ENCODE results near the gene TBX20.
"Not testable (repeated sequence)": the region's sequence is repeated elsewhere in the genome, so short reads cannot be mapped to it uniquely, and the experiment has no call there.

The TBX20 gene

DNA sequence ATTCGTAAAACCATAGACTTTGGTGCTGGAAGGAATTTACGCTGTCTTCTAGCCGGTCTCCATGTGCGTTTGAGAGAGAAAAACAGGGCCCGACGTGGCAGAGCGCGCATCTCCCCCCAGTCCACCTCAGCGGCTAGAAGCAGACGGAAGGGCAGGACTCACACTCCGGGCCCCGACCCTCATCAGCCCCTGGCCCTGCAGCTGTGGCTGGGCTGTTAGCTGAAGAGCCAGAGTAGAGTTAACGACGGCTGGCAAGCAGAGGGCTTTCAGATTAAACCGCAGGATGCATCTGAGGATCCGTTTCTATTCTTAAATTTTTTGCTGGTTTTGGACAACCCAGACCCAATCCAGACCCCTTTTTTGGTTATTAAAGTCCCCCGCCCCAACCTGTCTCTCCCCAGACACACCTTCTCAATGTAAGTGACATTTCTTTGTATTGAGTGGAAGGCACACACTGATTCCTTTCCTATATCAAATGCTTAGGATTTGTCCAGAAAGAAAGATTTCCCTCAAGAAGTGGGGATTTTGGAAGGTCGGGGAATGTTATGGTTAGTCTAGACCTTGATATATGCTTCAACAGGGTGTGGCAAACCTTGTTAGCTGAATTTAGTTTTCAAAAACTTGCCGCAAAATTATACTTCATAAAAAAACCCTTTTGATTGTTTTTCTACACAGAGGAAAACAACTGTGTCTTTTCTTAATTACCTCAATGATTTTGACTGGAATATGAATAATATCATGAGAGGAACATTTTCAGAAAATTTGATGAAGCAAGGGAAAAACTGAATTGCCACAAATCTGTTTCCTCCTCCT, 1.7 kb upstream of the TBX20 start:
- DNase-seq (ENCODE audit: low spot score), result no peak

- DNase-seq (ENCODE audit: low spot score), result no peak
Measured at GRCh38 chr7:35254496-35255442, 869 bp upstream of the TBX20 start.

DNA sequence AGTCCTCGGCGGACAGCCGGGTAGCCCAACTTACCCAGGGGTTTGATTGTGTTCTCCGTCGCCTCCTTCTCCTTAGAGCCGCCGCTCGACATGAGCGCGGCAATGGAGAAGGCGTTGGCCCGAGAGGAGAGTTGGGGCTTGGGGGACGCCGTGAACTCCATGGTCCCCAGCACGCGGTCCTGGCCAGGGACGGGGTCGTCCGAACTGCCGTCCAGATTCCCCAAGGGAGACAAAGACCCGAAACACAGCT, 515 bp downstream of the TBX20 start:
- DNase-seq (ENCODE audit: low spot score), result no peak

- DNase-seq (ENCODE audit: low spot score), result no peak
Measured at GRCh38 chr7:35252612-35253459, 1.1 kb downstream of the TBX20 start.

- DNase-seq (ENCODE audit: low spot score), result no peak
Measured at GRCh38 chr7:35251606-35252310, 2.1 kb downstream of the TBX20 start.

DNA sequence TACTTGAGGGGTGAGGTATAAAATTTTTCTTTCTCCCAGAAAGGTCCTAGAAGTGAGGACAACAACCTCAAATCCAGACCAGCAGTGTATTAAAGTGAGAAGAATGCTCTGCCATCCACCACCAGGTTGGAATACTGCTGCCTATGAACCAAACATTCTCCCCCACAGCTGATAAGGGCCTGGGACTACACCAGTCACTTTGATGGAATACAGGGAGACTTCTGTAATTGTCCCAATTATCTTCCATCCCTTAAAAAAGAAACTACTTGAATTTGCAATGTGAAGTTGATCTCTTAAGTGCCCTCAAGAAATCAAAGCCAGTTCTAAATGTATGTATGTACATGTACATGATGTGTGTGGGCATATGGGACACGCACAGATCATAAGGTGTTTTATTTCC, 3.0 kb downstream of the TBX20 start:
- no peak for DNase-seq (ENCODE audit: low spot score)

DNA sequence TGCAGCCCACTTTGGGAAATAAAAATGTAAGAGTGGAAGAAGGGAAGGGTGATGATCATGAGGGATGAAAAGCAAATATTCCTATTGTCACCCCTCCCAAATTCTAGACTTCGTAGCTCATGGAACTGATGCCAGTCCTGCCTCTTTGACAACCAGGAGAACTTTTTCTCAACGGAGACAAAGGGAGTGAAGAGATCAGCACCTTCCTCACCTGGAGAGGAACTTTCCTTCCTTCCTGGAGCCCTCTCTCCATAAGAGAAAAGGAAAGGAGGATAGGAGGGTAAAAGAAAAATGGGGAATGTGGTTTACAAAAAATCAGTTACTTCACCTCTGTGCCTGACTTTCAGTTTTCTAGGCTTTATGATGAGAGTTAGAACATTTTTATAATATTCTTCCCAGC, 3.4 kb downstream of the TBX20 start:
- no peak for DNase-seq (ENCODE audit: low spot score)

GRCh38 chr7:35249537-35249907, 4.4 kb downstream of the TBX20 start:
- no peak for DNase-seq (ENCODE audit: low spot score)

DNA sequence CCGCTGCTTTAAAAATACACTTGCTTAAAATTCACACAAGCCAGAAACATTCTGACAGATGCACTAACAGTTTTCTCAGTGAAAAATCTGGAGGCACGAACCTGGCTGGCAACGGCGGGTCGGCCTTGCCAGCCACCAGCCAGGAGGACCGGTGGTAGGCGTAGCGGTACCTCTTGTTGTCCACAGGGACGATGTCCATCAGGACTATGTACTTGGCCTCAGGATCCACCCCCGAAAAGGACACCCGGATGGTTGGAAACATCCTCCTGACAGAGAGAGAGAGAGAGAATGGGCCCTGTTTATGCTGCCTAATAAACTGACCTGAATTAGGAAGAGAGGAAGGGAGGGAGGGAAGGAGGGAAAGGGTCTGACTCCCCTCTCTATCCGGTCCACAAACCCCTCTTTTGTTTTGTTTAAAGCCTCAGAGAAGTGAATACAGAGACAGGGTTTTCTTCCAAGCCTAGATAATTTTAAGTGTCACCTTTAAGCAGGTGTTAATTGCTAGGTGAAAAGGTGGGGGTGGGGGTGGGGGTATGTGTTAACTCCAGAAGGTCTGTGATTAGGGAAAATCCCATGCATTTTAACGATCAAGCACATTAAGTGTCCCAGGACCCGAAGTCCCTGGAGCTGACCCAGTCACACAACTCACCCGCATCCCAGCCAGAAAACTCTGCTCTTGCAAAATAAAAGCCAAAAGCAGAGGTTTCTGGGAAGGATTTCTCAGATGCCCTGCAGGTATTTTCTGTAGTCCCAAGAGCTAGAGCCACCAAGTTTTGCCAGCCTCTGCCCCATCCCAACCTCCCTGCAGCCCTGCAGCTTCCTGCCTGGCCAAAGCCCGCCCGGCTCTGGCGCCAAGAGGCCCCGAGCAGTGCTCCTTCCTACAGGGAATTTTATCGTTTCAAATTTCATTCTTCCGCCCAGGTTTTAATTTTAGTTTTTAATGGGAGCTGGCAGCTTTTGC, 5.0 kb downstream of the TBX20 start:
- DNase-seq (ENCODE audit: low spot score), result no peak

DNA sequence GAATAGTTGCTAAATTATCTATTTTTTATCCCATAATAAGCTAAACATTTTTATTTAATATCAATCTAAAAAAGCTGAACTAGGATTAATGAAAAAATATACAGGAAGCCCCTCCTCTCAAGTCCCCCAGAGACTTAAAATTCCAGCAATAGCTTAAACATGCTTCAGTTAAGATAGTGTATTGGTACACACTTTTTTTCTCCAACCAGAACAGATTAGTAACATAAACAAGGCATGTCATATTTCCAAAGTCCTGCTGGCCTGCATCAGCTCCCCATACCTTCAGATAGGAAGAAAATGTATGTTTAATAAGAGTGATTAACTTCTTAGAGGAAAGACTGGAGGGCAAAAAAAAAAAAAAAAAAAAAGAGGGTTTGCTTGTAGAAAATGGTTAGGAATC, 7.1 kb downstream of the TBX20 start:
- no peak for DNase-seq (ENCODE audit: low spot score)

DNA sequence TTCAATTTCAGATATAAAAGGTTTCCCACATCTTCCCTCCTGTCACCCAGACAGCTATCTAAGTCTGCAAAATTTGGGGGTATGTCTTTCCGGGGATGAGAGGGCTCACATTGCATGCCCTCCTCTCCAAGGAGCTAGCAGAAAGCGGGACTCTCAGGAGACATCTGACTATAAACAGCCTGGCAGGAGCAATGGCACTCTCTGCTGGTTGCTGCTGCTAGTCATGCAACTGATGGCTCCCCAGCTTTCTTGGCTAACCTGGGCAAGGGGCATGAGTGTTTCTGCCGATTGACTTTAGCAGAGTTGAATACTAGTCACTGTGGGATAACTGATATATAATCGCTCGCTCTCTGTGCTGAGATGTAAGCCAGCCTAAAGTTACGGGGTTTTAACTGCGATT, 12.0 kb downstream of the TBX20 start:
- DNase-seq (ENCODE audit: low spot score), result no peak

DNA sequence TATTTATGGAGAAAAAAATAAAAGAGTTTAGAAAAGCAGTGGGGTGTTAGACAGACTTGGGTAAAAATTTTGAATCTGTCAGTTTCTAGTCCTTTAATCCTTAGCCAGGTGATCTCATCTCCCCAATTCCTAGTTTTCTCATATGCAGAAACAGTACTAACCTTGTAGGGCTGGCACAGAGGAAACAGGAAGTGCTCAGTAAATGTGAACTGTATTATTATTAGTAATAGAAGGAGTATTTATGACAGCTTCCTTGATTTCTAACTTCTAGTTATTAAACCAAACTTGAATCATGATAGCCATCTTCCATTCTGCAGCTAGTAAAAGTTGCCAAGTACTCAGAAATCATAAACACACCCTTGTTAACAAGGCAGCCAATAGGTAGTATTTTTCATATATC, 12.5 kb downstream of the TBX20 start:
- no peak for DNase-seq (ENCODE audit: low spot score)

- not testable (repeated sequence) for DNase-seq (ENCODE audit: low spot score)
Measured at GRCh38 chr7:35241008-35241407, 12.9 kb downstream of the TBX20 start.

DNA sequence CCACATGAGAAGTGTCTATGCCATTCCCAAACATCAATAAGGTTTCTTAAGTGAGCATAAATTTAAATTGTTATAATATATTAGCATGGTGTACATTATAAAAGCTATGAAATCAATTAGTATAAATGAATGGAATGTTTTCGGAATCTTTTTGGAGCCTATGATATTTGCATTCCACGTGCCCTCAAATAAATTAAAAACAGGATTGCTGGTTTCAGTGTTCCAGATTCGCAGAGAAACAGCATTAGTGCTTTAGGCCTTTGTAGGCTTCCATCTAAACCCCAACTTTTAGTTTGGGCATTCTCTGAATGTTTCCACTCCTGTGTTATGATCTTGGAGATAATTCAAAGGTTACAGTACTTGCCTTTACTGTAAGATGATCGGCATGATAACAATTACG, 15.4 kb downstream of the TBX20 start:
- DNase-seq (ENCODE audit: low spot score), result not testable (repeated sequence)

GRCh38 chr7:35232994-35233393, 20.9 kb downstream of the TBX20 start:
- DNase-seq (ENCODE audit: low spot score), result no peak

DNA sequence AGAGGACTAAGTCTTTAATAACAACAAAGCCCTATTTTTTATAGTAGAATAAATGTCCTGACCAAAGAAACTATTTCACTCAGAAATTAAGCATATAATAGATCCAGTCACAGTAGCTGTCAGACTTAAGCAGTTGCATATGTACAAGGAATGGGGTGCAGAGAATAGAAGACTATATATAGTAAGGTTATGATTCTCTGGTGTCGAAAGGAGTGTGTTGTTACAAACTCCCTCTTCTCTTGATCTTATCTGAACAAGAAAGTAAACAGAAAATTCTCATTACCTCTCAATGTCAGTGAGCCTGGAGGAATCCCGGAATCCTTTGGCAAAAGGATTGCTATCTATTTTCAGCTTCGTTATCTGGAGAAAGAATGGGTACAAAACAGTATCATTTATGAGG, 22.7 kb downstream of the TBX20 start:
- not testable (repeated sequence) for DNase-seq (ENCODE audit: low spot score)

DNA sequence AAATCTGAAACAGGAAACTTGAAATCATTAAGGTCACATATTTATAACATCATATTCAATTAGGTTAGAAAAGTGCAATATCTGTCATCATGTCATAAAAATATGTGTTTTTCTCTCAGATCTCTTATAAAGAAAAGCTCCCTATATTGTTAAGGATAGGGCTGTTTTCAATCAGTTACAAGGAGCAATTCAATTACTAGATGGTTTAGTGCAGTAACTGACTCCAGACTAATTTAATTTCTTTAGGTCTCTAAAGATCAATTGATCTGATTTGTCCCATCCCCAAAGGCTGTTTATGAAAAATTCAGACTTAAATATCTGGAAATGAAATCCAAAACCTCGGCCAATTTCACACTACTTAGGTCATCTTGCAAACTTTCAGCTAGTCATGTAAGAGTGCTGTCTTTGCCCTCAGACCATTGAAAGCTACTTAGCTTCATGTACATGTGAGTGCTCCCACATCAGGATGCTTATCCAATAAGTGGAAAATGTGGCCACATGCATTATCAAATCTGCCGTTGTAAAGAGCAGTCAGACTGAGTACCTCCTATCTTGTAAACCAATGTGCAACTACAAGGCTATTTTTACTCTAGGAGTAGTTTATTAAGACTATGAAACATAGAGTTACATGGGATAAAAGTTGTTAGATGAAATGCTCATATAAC, 24.7 kb downstream of the TBX20 start:
- not testable (repeated sequence) for DNase-seq (ENCODE audit: low spot score)

DNA sequence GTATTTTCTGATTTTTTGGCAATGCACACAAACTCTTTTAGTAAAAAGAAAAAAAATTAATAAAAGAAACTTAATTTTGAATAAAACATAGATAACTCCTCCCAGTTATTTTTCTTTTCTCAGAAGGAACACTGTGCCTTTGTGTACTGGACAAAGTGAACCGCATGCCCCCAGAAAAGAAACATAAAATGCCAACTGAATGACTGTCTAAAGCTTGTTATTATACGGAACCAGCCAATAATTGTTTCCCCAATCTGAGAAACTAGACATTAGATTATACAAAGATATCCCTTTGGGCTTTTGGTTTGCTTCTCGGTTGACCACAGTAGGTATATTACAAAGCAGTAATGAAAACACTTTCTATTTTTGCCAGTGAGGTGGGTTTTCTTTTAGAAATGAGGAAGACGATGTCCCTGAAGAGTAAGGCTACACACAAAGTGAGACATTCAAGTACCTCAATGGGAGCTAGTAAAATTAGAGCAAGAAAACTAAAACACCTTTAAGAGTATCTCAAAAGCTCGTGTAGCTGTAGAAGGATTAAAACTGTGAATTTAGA, 25.3 kb downstream of the TBX20 start:
- not testable (repeated sequence) for DNase-seq (ENCODE audit: low spot score)

GRCh38 chr7:35227438-35227837, 26.5 kb downstream of the TBX20 start:
- not testable (repeated sequence) for DNase-seq (ENCODE audit: low spot score)

DNA sequence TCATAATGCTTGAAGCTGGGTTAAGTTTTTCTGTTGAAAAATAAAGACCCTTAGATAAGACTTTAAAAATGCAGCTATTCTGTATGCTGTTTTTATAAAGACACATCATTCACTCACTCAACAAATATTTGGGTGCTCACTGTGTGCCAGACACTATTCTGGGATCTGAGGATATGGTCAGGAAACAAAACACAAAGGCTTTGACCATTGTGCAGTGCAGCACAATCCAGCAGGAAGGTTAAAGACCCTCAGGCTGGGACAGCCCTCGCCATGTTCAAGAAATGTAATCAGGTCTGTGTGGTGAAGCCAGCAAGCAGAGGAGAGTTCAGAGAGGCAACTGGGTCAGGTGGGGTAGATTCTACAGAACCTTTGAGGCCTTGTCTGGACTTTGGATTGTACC, 31.5 kb downstream of the TBX20 start:
- DNase-seq (ENCODE audit: low spot score), result not testable (repeated sequence)
